Measurements from ENCODE around the gene ADAD2. TPM values are rescaled to one million over a fixed set of nuclear protein-coding genes. Genes with fewer than 3 reads are reported as not detected.

ADAD2 gene
- polyA plus RNA-seq = 10 to 100 TPM in 1 of 2 donors, 1 to 10 TPM in 1; 3.6 to 11.5 TPM

DNA sequence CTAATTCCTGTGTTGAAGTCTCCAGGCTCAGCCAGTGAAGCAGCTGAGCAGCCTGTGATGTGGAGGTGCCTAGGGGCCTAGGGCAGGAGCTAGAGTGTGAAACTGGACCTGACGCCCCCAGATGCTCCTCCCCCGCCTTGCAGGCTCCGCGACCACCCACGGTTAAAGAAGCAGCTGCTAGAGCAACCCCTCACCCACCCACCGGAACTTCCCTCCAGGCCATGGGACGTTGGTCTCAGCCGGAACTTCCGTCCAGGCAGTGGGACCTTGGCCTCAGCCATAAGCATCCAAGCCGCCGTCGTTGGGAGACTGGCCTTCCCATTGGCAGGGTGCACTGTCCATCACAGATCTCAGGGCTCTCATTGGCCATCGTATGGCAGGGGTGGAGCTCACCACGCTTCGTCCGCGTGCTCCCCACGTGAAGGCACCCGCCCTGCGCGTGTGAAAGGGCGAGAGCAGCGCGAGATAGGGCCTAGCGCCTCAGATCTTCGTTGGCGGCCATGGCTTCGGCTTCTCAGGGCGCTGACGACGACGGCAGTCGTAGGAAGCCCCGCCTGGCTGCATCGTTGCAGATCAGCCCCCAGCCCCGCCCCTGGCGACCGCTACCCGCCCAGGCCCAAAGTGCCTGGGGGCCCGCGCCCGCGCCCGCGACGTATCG is at the start of gene ADAD2:
Gene ADAD2, plus strand, starts transcription at position 427 of the 658 bp plus-strand sequence. Its CDS starts 74 bp downstream, at position 501.
- peaks cover 0 to 2% of the 10 kb centered on the region in 2 donors for H3K9me3 ChIP-seq (ENCODE audit: control insufficient read depth in 2 of 2, insufficient read depth in 1 of 2, low read depth in 1 of 2, low read length in 1 of 2)
- 93 to 95% methylated on average over 47 of the region's 47 CpGs for WGBS, 2 donors
- no peak within 1 kb of the TSS for H3K27ac ChIP-seq (ENCODE audit: low read depth in 2 of 2, low read length in 1 of 2)
- no peaks in the 10 kb centered on the region for H3K27me3 ChIP-seq (ENCODE audit: control insufficient read depth in 1 of 2, insufficient read depth in 2 of 2, low read length in 2 of 2)
- no peak within 1 kb of the TSS for H3K4me3 ChIP-seq (ENCODE audit: low read depth in 1 of 2, low read length in 2 of 2)
- peaks cover 0 to 14% of the 10 kb centered on the region in 2 donors for H3K36me3 ChIP-seq (ENCODE audit: control insufficient read depth in 2 of 2, insufficient read depth in 2 of 2, low read length in 1 of 2)
- peaks cover 0 to 4% of the 10 kb centered on the region in 2 donors for H3K4me1 ChIP-seq (ENCODE audit: control insufficient read depth in 2 of 2, insufficient read depth in 2 of 2, low read length in 1 of 2)

DNA sequence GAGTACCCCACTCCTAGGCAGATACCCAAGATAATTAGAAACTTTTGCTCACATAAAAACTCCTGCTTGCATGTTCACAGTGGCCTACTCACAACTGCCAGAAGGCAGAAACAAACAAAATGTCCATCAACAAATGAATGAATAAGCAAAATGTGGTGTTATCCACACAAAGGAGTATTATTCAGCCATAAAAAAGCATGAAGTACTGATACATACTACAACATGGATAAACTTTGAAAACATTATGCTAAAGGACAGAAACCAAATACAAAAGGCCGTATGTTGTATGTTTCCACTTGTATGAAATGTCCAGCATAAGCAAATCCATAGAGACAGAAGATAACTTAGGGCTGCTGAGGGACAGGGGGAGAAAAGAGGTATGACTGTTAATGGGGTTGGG is 47.9 kb upstream of the ADAD2 start:
- Histone ChIP-seq H3K27me3 (ENCODE audit: control insufficient read depth in 1 of 2, insufficient read depth in 2 of 2, low read length in 2 of 2) (no peaks in the 10 kb centered on the region), H3K4me3 (ENCODE audit: low read depth in 1 of 2, low read length in 2 of 2) (no peak overlapping the region), H3K4me1 (ENCODE audit: control insufficient read depth in 2 of 2, insufficient read depth in 2 of 2, low read length in 1 of 2) (peaks cover 0 to 4% of the 10 kb centered on the region in 2 donors), H3K36me3 (ENCODE audit: control insufficient read depth in 2 of 2, insufficient read depth in 2 of 2, low read length in 1 of 2) (no peaks in the 10 kb centered on the region), H3K9me3 (ENCODE audit: control insufficient read depth in 2 of 2, insufficient read depth in 1 of 2, low read depth in 1 of 2, low read length in 1 of 2) (no peaks in the 10 kb centered on the region), H3K27ac (ENCODE audit: low read depth in 2 of 2, low read length in 1 of 2) (no peak overlapping the region)
- 91 to 97% methylated on average over 1 of the region's 1 CpG for WGBS, 2 donors

DNA sequence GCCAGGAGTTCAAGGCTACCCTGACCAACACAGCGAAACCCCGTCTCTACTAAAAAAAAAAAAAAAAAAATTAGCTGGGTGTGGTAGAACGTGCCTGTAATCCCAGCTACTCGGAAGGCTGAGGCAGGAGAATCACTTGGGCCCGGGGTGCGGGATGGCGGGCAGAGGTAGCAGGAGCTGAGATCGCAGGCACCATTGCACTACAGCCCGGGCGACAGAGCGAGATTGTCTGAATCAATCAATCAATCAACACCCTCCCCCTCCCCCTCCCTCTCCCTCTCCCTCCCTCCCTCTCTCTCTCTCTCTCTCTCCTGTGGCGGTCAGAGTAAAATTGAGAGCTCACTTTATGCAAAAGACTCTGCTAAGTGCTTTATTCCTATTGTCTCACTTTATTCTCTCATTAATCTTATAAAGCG is 47.2 kb upstream of the ADAD2 start:
- Histone ChIP-seq H3K27ac (ENCODE audit: low read depth in 2 of 2, low read length in 1 of 2) (no peak overlapping the region), H3K27me3 (ENCODE audit: control insufficient read depth in 1 of 2, insufficient read depth in 2 of 2, low read length in 2 of 2) (no peaks in the 10 kb centered on the region), H3K36me3 (ENCODE audit: control insufficient read depth in 2 of 2, insufficient read depth in 2 of 2, low read length in 1 of 2) (no peaks in the 10 kb centered on the region), H3K4me3 (ENCODE audit: low read depth in 1 of 2, low read length in 2 of 2) (peak overlapping the region in 1 of 2 donors; percentile 91), H3K9me3 (ENCODE audit: control insufficient read depth in 2 of 2, insufficient read depth in 1 of 2, low read depth in 1 of 2, low read length in 1 of 2) (no peaks in the 10 kb centered on the region), H3K4me1 (ENCODE audit: control insufficient read depth in 2 of 2, insufficient read depth in 2 of 2, low read length in 1 of 2) (peaks cover 0 to 4% of the 10 kb centered on the region in 2 donors)
- 22 to 25% methylated on average over 12 to 13 of the region's 13 CpGs for WGBS, 2 donors

DNA sequence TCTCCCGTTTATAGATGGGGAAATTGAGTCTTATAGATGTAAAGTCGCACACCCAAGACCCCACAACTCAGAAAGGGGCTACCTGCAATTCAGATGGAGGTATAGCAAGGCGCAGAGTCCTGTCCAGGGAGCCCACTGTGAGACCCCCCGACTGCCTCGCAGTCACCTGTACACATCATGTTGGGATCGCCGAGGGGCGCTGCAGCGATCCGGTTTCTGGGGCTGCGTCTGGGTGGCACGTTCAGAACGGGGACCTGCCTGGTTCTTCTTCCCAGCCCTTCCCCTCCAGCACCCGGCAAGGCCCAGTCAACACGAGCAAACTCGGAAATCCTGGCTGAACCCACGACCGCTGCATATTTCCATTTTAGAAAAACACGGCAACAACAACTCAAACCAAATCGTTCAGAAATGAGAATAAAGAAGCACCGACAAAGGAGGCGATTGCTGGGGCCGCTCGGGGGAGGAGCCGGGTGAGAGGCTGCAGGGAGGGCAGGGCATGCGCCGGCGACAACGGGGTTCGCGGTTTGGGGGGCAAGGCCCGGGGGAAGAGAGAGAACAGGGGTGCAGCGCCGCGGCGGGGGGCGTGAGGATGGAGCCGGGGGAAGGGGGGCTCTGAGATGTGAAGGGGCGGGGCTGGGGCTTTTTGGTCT is 46.6 kb upstream of the ADAD2 start:
- no peaks in the 10 kb centered on the region for H3K9me3 ChIP-seq (ENCODE audit: control insufficient read depth in 2 of 2, insufficient read depth in 1 of 2, low read depth in 1 of 2, low read length in 1 of 2)
- H3K4me3 ChIP-seq (ENCODE audit: low read depth in 1 of 2, low read length in 2 of 2) = peak overlapping the region; percentile 79 to 91
- H3K27me3 ChIP-seq (ENCODE audit: control insufficient read depth in 1 of 2, insufficient read depth in 2 of 2, low read length in 2 of 2) = no peaks in the 10 kb centered on the region
- WGBS, 2 donors = 1% methylated on average over 39 of the region's 39 CpGs
- H3K36me3 ChIP-seq (ENCODE audit: control insufficient read depth in 2 of 2, insufficient read depth in 2 of 2, low read length in 1 of 2) = no peaks in the 10 kb centered on the region
- peaks cover 0 to 4% of the 10 kb centered on the region in 2 donors for H3K4me1 ChIP-seq (ENCODE audit: control insufficient read depth in 2 of 2, insufficient read depth in 2 of 2, low read length in 1 of 2)
- peak overlapping the region; percentile 50 to 80 for H3K27ac ChIP-seq (ENCODE audit: low read depth in 2 of 2, low read length in 1 of 2)

DNA sequence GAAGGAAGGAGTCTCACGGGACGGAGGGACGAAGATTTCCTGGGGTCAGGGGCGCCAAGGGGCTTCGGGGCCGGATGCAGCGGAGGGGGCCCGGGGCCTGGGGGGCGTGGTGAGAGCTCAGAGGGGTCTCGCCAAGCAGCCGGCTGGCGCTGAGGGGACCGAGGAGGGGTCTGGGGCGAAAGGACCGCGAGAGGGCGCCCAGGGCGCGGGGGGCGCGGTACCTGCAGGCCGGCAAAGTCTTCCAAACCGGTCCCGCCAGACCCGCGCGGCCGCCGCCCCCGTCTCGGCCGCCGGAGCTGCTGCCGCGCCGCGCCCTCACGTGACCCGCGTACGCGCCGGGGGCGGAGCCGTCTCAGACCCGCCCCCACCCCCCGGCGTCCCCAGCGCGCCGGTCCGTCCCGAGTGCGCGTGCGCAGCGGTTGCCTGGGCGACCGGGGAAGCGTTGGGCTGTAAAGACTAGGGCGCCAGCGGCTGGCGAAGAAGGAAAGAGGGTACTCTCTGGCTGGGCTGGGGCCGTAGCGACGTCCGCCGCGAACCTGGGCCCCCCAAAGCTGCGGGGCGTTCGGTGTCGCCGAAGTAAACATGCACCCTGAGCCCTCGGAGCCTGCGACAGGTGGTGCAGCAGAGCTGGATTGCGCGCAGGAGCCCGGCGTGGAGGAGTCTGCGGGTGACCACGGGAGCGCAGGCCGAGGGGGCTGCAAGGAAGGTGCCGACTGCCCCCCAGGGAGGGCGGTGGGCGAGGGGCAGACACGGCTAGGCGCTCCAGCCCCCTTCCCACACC is 45.9 kb upstream of the ADAD2 start, which contains the start of the genes DNAAF1 and HSDL1:
Gene DNAAF1, plus strand, starts transcription at position 450 of the 781 bp plus-strand sequence. Its CDS starts 133 bp downstream, at position 583.
Gene HSDL1, minus strand, starts transcription at position 319 of the 781 bp plus-strand sequence. CDS start 13,856 bp downstream, outside the sequence.
- Histone ChIP-seq H3K4me3 (ENCODE audit: low read depth in 1 of 2, low read length in 2 of 2) (peak within 1 kb of the TSS; percentile 79 to 91), H3K4me1 (ENCODE audit: control insufficient read depth in 2 of 2, insufficient read depth in 2 of 2, low read length in 1 of 2) (peaks cover 0 to 4% of the 10 kb centered on the region in 2 donors), H3K27ac (ENCODE audit: low read depth in 2 of 2, low read length in 1 of 2) (peak within 1 kb of the TSS; percentile 79 to 80), H3K36me3 (ENCODE audit: control insufficient read depth in 2 of 2, insufficient read depth in 2 of 2, low read length in 1 of 2) (no peaks in the 10 kb centered on the region), H3K9me3 (ENCODE audit: control insufficient read depth in 2 of 2, insufficient read depth in 1 of 2, low read depth in 1 of 2, low read length in 1 of 2) (no peaks in the 10 kb centered on the region), H3K27me3 (ENCODE audit: control insufficient read depth in 1 of 2, insufficient read depth in 2 of 2, low read length in 2 of 2) (no peaks in the 10 kb centered on the region)
- 0 to 1% methylated on average over 74 to 89 of the region's 89 CpGs for WGBS, 2 donors

DNA sequence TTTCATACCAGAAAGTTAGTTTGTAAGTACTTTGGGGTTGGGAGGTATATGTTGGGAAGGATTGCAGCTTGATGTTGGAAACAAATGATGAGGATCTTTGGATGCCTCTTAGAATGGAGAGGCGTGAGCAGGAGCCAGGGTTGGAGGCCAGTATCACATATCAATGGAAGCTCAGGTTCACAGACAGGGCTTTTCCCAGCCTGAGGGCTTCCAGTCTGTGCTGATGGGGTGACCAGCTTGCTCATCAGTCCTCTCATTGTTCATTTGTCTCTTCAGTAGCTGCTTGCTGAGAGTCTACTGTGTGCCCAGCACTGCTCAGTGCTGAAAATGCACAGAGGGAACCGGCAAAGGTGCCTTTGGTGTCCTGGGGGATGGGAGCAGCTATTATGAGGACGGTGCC is 40.0 kb upstream of the ADAD2 start:
- WGBS, 2 donors = 65 to 67% methylated on average over 3 of the region's 3 CpGs
- Histone ChIP-seq H3K9me3 (ENCODE audit: control insufficient read depth in 2 of 2, insufficient read depth in 1 of 2, low read depth in 1 of 2, low read length in 1 of 2) (no peaks in the 10 kb centered on the region), H3K36me3 (ENCODE audit: control insufficient read depth in 2 of 2, insufficient read depth in 2 of 2, low read length in 1 of 2) (no peaks in the 10 kb centered on the region), H3K27me3 (ENCODE audit: control insufficient read depth in 1 of 2, insufficient read depth in 2 of 2, low read length in 2 of 2) (no peaks in the 10 kb centered on the region), H3K4me3 (ENCODE audit: low read depth in 1 of 2, low read length in 2 of 2) (no peak overlapping the region), H3K27ac (ENCODE audit: low read depth in 2 of 2, low read length in 1 of 2) (no peak overlapping the region), H3K4me1 (ENCODE audit: control insufficient read depth in 2 of 2, insufficient read depth in 2 of 2, low read length in 1 of 2) (no peaks in the 10 kb centered on the region)

DNA sequence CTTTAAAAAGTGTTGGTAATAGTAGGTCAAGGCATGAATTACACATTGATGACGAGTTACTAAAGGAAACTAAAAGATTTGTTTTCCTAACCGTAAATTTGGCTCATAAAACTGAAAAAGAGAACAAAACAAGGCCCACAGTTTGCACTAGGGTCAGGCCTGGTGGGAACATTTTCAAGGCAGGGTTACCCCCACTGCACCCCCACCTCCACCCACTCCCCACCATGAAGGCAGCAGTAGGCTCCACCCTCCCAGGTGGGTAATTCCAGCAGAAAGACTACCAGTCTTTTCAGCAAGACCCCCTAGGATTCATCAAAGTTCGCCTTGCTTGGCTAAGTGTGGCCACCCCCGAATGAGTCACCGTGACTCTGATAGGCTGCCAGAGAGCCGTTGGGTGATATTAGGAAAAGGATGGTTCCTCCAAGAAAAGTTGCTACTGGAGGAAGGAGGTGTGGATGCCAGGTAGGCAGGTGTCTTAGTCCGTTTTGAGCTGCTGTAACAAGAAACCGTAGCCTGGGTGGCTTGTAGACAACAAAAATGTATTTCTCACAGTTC is 37.2 kb upstream of the ADAD2 start:
- Histone ChIP-seq H3K27ac (ENCODE audit: low read depth in 2 of 2, low read length in 1 of 2) (no peak overlapping the region), H3K27me3 (ENCODE audit: control insufficient read depth in 1 of 2, insufficient read depth in 2 of 2, low read length in 2 of 2) (no peaks in the 10 kb centered on the region), H3K4me3 (ENCODE audit: low read depth in 1 of 2, low read length in 2 of 2) (no peak overlapping the region), H3K4me1 (ENCODE audit: control insufficient read depth in 2 of 2, insufficient read depth in 2 of 2, low read length in 1 of 2) (no peaks in the 10 kb centered on the region), H3K36me3 (ENCODE audit: control insufficient read depth in 2 of 2, insufficient read depth in 2 of 2, low read length in 1 of 2) (no peaks in the 10 kb centered on the region), H3K9me3 (ENCODE audit: control insufficient read depth in 2 of 2, insufficient read depth in 1 of 2, low read depth in 1 of 2, low read length in 1 of 2) (no peaks in the 10 kb centered on the region)
- 46 to 63% methylated on average over 8 of the region's 8 CpGs for WGBS, 2 donors

DNA sequence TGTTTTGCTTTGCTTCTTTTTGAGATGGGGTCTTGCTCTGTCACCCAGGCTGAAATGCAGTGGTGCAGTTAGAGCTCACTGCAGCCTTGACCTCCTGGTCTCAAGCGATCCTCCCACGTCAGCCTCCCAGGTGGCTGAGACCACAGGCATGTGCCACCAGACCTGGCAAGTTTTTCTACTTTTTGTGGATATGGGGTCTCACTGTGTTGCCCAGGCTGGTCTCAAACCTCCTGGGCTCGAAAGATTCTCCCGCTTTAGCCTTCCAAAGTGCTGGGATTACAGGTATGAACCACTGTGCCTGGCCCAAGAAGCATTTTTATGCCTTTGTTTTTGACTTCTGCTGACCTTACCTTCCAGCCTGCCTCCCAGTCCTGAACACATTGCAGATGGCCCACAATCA is 35.7 kb upstream of the ADAD2 start:
- Histone ChIP-seq H3K27ac (ENCODE audit: low read depth in 2 of 2, low read length in 1 of 2) (no peak overlapping the region), H3K36me3 (ENCODE audit: control insufficient read depth in 2 of 2, insufficient read depth in 2 of 2, low read length in 1 of 2) (no peaks in the 10 kb centered on the region), H3K4me1 (ENCODE audit: control insufficient read depth in 2 of 2, insufficient read depth in 2 of 2, low read length in 1 of 2) (no peaks in the 10 kb centered on the region), H3K4me3 (ENCODE audit: low read depth in 1 of 2, low read length in 2 of 2) (no peak overlapping the region), H3K9me3 (ENCODE audit: control insufficient read depth in 2 of 2, insufficient read depth in 1 of 2, low read depth in 1 of 2, low read length in 1 of 2) (no peaks in the 10 kb centered on the region), H3K27me3 (ENCODE audit: control insufficient read depth in 1 of 2, insufficient read depth in 2 of 2, low read length in 2 of 2) (peaks cover 0 to 4% of the 10 kb centered on the region in 2 donors)
- 92 to 97% methylated on average over 4 of the region's 4 CpGs for WGBS, 2 donors

DNA sequence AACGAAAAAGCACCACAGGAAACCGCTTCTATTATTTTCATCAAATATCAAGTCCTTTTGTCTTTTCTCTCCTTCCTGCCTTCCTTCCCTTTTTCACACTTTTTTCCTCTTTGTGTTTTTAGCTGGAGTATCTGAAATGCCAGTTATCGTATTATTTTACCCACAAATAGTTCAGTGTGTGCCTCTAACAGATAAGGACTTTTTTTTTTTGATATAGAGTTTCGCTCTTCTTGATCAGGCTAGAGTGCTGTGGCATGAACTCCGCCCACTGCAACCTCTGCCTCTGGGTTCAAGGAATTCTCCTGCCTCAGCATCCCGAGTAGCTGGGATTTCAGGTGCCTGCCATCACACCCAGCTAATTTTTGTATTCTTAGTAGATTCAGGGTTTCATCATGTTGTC is 35.2 kb upstream of the ADAD2 start:
- no peak overlapping the region for H3K27ac ChIP-seq (ENCODE audit: low read depth in 2 of 2, low read length in 1 of 2)
- no peaks in the 10 kb centered on the region for H3K9me3 ChIP-seq (ENCODE audit: control insufficient read depth in 2 of 2, insufficient read depth in 1 of 2, low read depth in 1 of 2, low read length in 1 of 2)
- H3K4me1 ChIP-seq (ENCODE audit: control insufficient read depth in 2 of 2, insufficient read depth in 2 of 2, low read length in 1 of 2) = no peaks in the 10 kb centered on the region
- H3K36me3 ChIP-seq (ENCODE audit: control insufficient read depth in 2 of 2, insufficient read depth in 2 of 2, low read length in 1 of 2) = no peaks in the 10 kb centered on the region
- peaks cover 0 to 4% of the 10 kb centered on the region in 2 donors for H3K27me3 ChIP-seq (ENCODE audit: control insufficient read depth in 1 of 2, insufficient read depth in 2 of 2, low read length in 2 of 2)
- H3K4me3 ChIP-seq (ENCODE audit: low read depth in 1 of 2, low read length in 2 of 2) = no peak overlapping the region
- 89 to 90% methylated on average over 6 of the region's 6 CpGs for WGBS, 2 donors

All from esophagus (tissue), 2 donors.